ENCODE results near the gene LFNG.
"Not testable (repeated sequence)": the region's sequence is repeated elsewhere in the genome, so short reads cannot be mapped to it uniquely, and the experiment has no call there.

LFNG gene

GRCh38 chr7:2553831-2554581 lies 34.4 kb downstream of the LFNG start:
- no peak for DNase-seq

DNA sequence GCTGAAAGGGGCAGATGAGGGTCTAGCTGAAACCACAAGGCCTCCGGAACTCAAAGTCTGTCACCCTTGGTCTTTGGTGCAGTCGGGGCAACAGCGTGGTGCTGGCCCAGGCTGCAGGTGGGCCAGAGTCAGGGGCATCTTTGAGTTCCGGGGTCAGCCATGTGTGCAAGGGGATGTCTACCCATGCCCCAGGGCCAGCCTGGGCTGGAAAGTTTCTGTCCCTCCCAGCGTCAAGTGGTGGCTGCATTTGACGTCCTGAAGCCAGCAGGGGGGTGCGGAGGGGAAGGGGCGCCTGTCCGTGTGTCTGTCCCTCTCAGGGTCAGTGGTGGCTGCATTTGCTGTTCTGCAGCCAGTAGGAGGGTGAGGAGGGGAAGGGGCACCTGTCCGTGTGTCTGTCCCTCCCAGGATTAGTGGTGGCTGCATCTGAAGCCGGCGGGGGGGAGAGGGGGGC lies 35.1 kb downstream of the LFNG start:
- no peak for DNase-seq

- DNase-seq, result peak; percentile 95
Measured at GRCh38 chr7:2555121-2556052, 35.8 kb downstream of the LFNG start, which contains the start of gene BRAT1. Gene BRAT1 (minus strand): TSS chr7:2555524. CDS start chr7:2554431, 1,093 bp downstream.

GRCh38 chr7:2558629-2559282 lies 39.2 kb downstream of the LFNG start, which contains the start of gene IQCE:
Gene IQCE (plus strand): TSS chr7:2558979. CDS start chr7:2559182, 203 bp downstream.
- peak; percentile 65 for DNase-seq

DNA sequence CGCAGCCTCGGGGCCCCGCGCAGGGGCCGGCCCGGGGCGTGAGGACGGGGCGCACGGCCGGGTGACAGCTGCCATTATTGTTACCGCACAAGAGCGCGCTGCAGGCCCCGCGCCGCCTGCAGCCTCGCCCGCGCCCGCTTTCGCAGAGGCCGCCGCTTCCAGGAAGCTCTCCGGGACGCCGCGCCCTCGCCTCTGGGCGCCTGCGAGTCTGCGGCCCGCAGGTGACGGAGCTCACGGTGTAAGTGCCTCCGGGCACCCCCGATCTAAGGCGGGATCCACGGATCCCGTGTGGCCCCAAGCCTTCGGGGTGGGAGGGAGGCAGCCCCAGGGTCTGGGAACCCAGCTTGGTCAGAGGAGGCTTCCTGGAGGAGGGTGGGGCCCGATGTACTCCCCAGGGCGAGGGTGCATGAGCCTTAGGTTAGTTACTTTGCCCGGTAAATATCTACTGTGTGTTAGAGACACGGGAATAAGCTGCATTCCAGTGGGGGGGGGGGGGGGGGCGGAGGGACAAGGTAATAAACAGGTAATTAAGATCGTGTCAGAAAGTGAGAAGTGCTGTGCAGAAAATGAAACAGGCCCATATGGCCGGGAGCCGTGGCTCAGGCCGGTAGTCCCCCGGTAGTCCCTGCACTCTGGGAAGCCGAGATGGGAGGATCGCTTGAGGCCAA lies 39.8 kb downstream of the LFNG start:
- no peak for DNase-seq

GRCh38 chr7:2563955-2564354 lies 44.4 kb downstream of the LFNG start:
- not testable (repeated sequence) for DNase-seq

- DNase-seq, result no peak
Measured at GRCh38 chr7:2564970-2565540, 45.5 kb downstream of the LFNG start.

DNA sequence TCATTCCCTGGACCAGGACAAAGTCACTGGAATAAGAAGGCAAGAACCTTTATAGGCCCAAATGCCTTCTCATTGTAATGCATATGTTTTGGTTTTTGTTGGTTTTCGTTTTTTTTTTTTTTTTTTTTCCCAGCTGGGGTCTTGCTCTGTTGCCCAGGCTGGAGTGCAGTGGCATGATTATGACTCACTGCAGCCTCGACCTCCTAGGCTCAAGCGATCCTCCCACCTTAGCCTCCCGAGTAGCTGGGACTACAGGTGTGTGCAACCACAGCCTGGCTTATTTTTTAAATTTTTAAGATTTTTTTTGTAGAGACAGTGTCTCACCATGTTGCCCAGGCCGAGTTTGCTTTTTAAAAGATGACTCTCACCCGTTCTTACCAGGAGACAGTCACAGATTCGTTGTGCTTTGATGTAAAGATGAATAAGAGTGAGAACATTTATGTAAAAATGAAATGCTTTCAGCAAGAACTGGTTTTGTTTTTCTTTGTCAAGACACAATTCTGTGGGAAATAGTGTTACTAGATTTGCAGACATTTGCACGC lies 46.8 kb downstream of the LFNG start:
- no peak for DNase-seq

DNA sequence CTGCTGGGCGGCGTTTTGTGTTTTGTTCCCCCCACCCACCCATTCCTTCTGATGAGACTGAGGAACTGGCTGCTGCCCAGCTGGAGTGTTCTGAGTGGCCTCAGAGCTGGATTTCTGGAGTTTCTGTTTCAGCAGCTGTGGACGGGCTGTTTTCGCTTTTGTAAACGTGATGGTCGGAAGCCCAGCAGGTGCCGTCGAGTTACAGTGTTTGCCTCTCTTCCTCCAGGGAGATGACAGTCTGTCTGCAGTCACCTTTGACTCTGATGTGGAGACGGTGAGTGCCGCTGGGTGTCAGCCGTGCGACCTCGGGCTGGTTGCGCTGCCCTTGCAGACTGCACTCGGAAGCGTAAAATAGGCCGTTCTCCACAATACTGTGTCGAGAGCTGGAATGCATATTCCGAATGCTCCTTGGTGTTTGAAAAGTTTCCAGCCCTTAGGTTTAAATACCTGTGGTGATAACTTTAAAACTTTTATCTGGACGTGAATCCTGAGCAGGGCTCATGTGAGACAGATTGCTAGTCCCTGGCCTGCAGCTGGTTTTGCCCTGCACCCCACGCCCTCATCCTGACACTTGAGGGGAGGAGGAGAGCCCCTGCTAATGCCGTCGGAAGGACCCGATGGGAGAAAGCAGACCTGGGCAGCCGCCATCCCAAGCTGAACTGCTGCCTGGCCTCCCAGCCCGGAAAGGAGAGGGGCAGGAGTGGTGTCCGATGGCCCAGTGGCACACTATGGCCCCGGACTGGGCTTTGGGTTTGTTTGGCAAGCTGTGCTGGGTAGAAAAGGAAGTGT lies 47.5 kb downstream of the LFNG start:
- DNase-seq, result no peak

GRCh38 chr7:2567679-2568278 lies 48.2 kb downstream of the LFNG start:
- no peak for DNase-seq

DNA sequence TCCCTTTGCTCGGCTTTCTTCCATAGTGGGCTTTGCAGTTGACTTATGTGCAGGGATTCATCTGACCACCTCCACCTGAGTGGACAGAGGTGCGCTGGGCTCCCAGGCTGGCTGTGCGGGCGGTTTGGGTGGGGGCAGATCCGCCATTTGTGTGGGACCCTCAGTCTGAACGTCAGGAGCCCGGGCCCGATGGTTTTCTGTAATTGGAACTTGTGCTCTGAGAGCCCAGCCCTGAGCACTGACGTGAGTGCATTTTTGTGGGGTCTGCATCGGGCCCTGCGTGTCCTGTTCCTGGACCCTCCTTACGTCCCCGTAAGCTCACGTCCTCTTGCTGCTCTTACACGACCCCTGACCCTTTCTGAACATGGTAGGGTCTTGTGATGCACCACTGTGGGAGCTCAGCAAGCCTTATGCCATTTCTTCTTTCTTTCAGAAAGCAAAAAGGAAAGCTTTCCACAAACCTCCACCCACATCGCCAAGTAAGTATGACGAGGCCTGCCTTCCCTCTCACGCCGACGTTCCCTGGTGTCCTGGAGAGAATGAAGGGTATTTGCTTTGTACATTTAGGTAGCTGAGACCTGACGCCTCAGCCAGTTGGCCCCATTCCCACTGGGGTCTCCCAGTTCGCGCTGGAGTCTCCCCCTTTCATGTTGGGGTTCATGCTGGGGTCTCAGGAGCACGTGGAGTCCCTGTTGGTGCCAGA lies 49.1 kb downstream of the LFNG start:
- no peak for DNase-seq

GRCh38 chr7:2569421-2569820 lies 49.8 kb downstream of the LFNG start:
- DNase-seq, result no peak

DNA sequence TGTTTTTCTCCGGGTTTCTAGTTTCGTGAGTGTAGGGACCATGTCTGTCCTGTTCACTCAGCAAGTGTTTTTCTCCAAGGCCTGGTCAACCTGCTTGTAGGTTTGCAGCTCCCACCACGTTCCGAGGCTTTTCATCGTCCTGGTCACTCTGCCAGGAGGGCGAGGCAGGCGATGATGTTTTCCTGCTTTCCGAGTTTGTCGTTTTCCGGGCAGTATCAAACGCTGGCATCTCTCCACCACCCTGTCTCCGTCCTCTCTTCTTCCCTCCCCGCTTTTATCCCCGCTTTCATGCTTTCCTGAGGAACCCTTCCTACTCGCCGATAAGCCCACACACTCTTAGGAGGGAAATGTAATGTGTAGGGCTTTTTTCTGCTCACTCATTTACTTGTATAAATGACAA lies 50.4 kb downstream of the LFNG start:
- no peak for DNase-seq

DNA sequence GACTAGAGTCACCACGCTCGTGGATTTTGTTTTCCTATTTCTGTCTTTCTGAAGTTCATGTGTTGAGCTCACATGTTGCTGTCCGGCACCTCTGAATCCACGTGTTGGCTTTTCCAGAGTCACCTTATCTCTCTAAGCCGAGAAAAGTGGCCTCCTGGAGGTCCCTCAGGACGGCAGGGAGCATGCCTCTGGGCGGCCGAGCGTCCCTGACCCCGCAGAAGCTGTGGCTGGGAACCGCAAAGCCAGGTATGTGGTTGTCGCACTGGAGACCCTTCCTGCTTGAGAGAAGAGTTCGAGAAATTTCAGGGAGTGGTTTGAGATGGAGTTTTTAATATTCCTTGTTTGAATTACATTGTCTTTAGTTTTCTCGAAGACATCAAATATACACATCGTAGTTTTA lies 51.8 kb downstream of the LFNG start:
- DNase-seq, result no peak

DNA sequence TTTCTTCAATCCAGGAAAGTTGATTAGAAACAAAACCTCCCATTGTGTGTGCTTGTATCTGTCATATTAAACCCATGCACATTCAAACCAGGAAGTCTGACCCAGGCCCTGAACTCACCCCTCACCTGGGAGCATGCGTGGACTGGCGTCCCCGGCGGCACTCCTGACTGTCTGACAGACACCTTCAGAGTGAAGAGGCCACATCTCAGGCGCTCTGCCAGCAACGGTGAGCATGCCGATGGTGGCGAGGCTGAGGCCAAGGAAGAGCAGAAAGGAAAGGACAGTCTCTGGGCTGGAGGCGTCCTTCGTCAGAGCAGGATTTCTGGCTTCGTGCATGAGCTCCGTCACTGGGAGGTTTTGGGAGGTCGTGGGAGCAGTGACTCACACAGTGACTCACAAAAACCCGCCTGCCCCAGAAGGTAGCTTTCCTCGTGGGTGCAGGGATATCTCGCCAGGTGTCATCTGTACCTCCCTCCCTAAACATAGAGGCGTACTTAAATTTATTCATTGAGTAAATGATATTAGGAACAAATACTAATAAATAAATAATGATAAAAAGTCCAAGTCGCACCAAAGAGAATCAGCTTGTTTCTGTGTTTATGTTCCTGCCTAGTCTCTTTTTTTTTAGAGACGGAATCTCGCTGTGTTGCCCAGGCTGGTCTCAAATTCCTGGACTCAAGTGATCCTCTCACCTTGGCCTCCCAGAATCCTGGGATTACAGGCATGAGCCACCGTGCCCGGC lies 52.7 kb downstream of the LFNG start:
- DNase-seq, result no peak

DNA sequence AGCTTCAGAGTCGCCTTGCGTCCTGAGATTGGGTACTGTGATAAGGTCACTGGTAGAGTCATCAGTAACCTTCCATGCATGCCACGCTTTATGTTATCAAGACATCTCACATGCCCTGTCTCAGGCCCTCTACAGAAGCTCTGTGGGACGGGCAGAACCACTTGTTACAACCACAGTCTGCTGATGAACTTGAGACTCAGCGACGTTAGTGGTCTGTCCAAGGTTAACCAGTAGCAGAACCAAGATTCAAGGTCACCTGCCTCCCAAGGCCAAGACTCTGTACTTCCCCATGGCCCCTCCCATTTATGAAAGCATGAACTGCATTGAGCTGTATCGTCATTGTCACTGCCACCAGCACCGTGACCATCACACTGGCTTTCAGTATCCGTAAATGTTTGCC lies 54.2 kb downstream of the LFNG start:
- DNase-seq, result no peak

DNA sequence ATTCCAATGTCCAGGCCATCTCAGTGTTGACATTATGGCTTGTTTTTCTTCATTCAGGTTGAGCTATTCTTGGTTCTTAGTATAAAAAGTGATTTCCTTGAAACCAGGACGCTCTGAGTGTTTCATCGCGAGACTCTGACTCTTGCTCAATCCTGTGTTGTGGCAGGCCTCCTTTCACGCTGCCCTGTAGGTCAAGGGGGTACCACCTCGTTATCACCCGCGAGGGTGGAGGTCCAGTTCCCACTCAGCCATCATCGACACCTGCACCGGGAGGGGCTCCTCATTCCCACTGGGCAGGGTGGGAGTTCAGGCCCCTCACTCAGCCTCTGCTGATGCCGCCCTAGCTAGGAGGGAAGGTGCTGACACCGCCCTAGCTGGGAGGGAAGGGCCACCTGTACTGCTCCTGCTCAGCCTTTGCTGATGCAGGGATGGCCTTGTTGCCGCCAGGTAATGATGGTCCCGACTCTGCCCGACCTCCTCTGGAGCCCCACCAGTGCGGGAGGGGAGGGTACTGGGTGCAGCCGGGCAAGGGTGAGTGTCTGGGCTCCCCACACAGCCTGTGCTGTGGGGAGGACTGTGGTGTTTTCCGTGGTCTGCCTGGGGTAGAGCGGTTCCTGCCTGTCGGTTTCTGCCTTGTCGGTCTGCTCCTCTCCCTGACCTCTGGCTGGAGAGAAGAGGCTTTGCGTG lies 55.6 kb downstream of the LFNG start:
- no peak for DNase-seq

DNA sequence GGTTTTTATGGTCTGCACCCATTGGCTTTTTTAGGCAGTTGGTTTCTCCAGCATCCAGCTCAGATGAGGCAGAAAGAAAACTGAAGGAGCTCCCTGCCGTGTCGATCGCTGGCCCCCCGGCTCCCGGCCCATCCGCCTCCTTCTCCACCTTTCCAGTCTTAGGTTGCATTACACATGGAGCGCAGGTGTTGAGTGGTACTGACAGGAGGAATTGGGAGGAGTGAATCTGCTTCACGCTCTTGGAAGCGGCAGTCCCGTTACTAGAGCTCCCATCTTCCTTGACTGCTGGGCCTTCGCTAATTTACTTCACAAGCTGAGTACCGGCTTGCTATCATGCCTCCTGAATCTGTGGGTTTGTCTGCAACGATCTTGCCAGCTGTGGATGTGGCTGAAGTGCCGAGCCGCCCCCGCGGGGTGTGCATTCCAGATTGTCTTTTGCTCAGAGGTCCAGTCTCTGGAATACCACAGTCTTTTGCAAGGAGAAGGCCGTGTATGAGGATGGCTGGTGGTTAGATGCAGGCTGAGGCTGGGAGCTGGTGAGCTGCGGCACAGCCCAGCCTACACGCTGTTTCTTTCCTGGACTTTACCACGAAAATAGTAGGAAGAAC lies 56.3 kb downstream of the LFNG start:
- no peak for DNase-seq
